Activated CD8-positive, alpha-beta T cell treated with anti-CD3 and anti-CD28 coated beads, Interleukin-2, amount 10 ng/mL, durations not matched to agents 7 days and 5 days (primary cell): Measurements from ENCODE around the gene UQCC2. TPM values are rescaled to one million over a fixed set of nuclear protein-coding genes. Genes with fewer than 3 reads are reported as not detected.
A peak's percentile ranks its signal among the peaks of the same experiment; 100 is the strongest.

Source experiments
- ATAC-seq: fragments of 150-1000 bp; cut with Tn5 transposase; one replicate; pipeline ENCODE4 v1.10.0; 2021; ENCODE audit warnings: moderate library complexity
- CTCF ChIA-PET: fragments of 350-600 bp; sonication (Branson Sonifier 250); formaldehyde crosslinking; loops from one replicate; lab custom pipeline; 2021; ENCODE audit warnings: antibody characterized with exemption; lab: Charles Lee
- POLR2A ChIA-PET: fragments of 350-600 bp; sonication (Branson Sonifier 250); formaldehyde crosslinking; loops from one replicate; lab custom pipeline; 2021; ENCODE audit warnings: antibody characterized with exemption; lab: Charles Lee
- DNase-seq: peaks from one replicate; pipeline ENCODE4 v3.0.0-alpha.2; 2020
- H3K27ac Mint-ChIP-seq: one replicate; pipeline ENCODE4 v1.8.0; 2021; ENCODE audit warnings: mild to moderate bottlenecking, mixed read lengths
- H3K27me3 Mint-ChIP-seq: one replicate; pipeline ENCODE4 v1.8.0; 2021; ENCODE audit warnings: low read depth, mixed read lengths
- H3K36me3 Mint-ChIP-seq: one replicate; pipeline ENCODE4 v1.8.0; 2021; ENCODE audit warnings: low read depth, mixed read lengths
- H3K4me1 Mint-ChIP-seq: one replicate; pipeline ENCODE4 v1.8.0; 2021; ENCODE audit warnings: low read depth, mixed read lengths
- H3K4me3 Mint-ChIP-seq: one replicate; pipeline ENCODE4 v1.8.0; 2021; ENCODE audit warnings: mild to moderate bottlenecking, mixed read lengths
- H3K9me3 Mint-ChIP-seq: one replicate; pipeline ENCODE4 v1.8.0; 2022; ENCODE audit warnings: mixed read lengths; ENCODE audit not compliant: insufficient read depth
- microRNA-seq: library from miRNA; unstranded; fragments of <30 nt; microRNA quantifications from one replicate; pipeline ENCODE4 v1.2.0, GENCODE V29; 2022
- total RNA-seq, 2 experiments: library from RNA; stranded (reverse); gene quantifications; one replicate each; pipeline ENCODE4 v1.2.3, GENCODE V29; 2021

UQCC2 gene
- total RNA-seq, 2 experiments from 2014 or later = 88.1 to 89.6 TPM

- ChIA-PET CTCF (interaction anchor here (1.5 kb wide), 1 partner anchor 48 kb away, joined by 5 read pairs; no protein-coding TSS in a partner anchor), POLR2A (no interaction called here)
- peaks cover 27% of the 10 kb centered on the region for H3K36me3 Mint-ChIP-seq
- DNase-seq = no peak
- peaks cover 13% of the 10 kb centered on the region for H3K4me1 Mint-ChIP-seq
- no peaks in the 10 kb centered on the region for H3K27me3 Mint-ChIP-seq
- no peaks in the 10 kb centered on the region for H3K9me3 Mint-ChIP-seq
- no peak overlapping the region for H3K4me3 Mint-ChIP-seq
- no peak for ATAC-seq
- H3K27ac Mint-ChIP-seq = no peak overlapping the region
Observed at GRCh38 chr6:33652002-33652401, 59.5 kb downstream of the UQCC2 start.

- no peak overlapping the region for H3K27ac Mint-ChIP-seq
- H3K27me3 Mint-ChIP-seq = no peaks in the 10 kb centered on the region
- H3K4me1 Mint-ChIP-seq = peaks cover 11% of the 10 kb centered on the region
- no peak overlapping the region for H3K4me3 Mint-ChIP-seq
- POLR2A ChIA-PET = no interaction called here
- H3K36me3 Mint-ChIP-seq = peaks cover 28% of the 10 kb centered on the region
- DNase-seq = no peak
- CTCF ChIA-PET = interaction anchor here (1.5 kb wide), 1 partner anchor 49 kb away, joined by 5 read pairs; no protein-coding TSS in a partner anchor
- ATAC-seq = no peak
- H3K9me3 Mint-ChIP-seq = no peaks in the 10 kb centered on the region
Observed at GRCh38 chr6:33651403-33651802, 60.1 kb downstream of the UQCC2 start.

Small RNA genes lying within 50 kb of the gene (microRNA-seq; reads per million reads assigned to microRNA genes)
- gene MIR3934 = 29.3 reads per million, percentile 42 among the genes with 10 or more reads in this experiment

Other genes with a start within 250 kb of the UQCC2 start
- gene BAK1, start 131.4 kb downstream of the UQCC2 start, total RNA-seq = 10 to 100 TPM; 76.0 to 76.2 TPM
- gene ITPR3, start 90.4 kb downstream of the UQCC2 start, total RNA-seq = 10 to 100 TPM; 57.8 to 59.3 TPM
- gene IP6K3, start 35.2 kb upstream of the UQCC2 start, total RNA-seq = not detected
- 10 to 100 TPM; 49.9 to 59.8 TPM for gene LEMD2, start 77.4 kb upstream of the UQCC2 start, total RNA-seq
- not detected for gene MLN, start 92.3 kb upstream of the UQCC2 start, total RNA-seq